HG03575 (cell line): ENCODE results near the gene CSAD.
"Not testable (repeated sequence)": the region's sequence is repeated elsewhere in the genome, so short reads cannot be mapped to it uniquely, and the experiment has no call there.

Experiments used
- ATAC-seq: cut with Tn5 transposase; IDR thresholded peaks from one replicate; pipeline ENCODE4 v1.9.1; 2021; ENCODE audit not compliant: unreplicated experiment, insufficient number of reproducible peaks, low FRiP score; ENCODE audit errors: extremely low read depth

CSAD gene

GRCh38 chr12:53120685-53121525 lies 59.8 kb downstream of the CSAD start:
- no peak for ATAC-seq

GRCh38 chr12:53118751-53119300 lies 61.9 kb downstream of the CSAD start:
- ATAC-seq, result no peak

- ATAC-seq, result no peak
Measured at GRCh38 chr12:53115891-53116648, 64.7 kb downstream of the CSAD start.

- no peak for ATAC-seq
Measured at GRCh38 chr12:53115112-53115890, 65.4 kb downstream of the CSAD start.

- ATAC-seq, result no peak
Measured at GRCh38 chr12:53113951-53114350, 66.8 kb downstream of the CSAD start.

- ATAC-seq, result no peak
Measured at GRCh38 chr12:53113136-53113705, 67.5 kb downstream of the CSAD start.

- not testable (repeated sequence) for ATAC-seq
Measured at GRCh38 chr12:53112431-53112830, 68.3 kb downstream of the CSAD start.
